ENCODE measurements around the gene MTMR1. TPM values are rescaled to one million over a fixed set of nuclear protein-coding genes. Genes with fewer than 3 reads are reported as not detected.

MTMR1 gene
- total RNA-seq, 2 donors from 2014 or later, result 19.0 to 21.3 TPM

- DNase-seq, result no peak
- intact Hi-C loops (cut with DNase I), result no loop called here
- no peaks in the 10 kb centered on the region for H3K9me3 ChIP-seq
- H3K9ac ChIP-seq (ENCODE audit: low read depth in 2 of 2, low read length in 2 of 2), result no peak overlapping the region
- no peak overlapping the region for H3K4me3 ChIP-seq
- TF ChIP-seq CTCF (IDR thresholded peaks at IDR 0.05), result no peak
- H3K27me3 ChIP-seq, result no peaks in the 10 kb centered on the region
- no peaks in the 10 kb centered on the region for H3K36me3 ChIP-seq
- H3K27ac ChIP-seq, result no peak overlapping the region
- H3K4me1 ChIP-seq, result no peaks in the 10 kb centered on the region
Observed at GRCh38 chrX:150753357-150753756, 60.2 kb downstream of the MTMR1 start.

GRCh38 chrX:150753968-150754367 is 60.8 kb downstream of the MTMR1 start:
- H3K27me3 ChIP-seq, result no peaks in the 10 kb centered on the region
- intact Hi-C loops (cut with DNase I), result no loop called here
- H3K9me3 ChIP-seq, result no peaks in the 10 kb centered on the region
- H3K4me3 ChIP-seq, result no peak overlapping the region
- H3K4me1 ChIP-seq, result no peaks in the 10 kb centered on the region
- no peaks in the 10 kb centered on the region for H3K36me3 ChIP-seq
- no peak for DNase-seq
- no peak overlapping the region for H3K27ac ChIP-seq
- no peak for TF ChIP-seq CTCF (IDR thresholded peaks at IDR 0.05)
- no peak overlapping the region for H3K9ac ChIP-seq (ENCODE audit: low read depth in 2 of 2, low read length in 2 of 2)

- Histone ChIP-seq H3K36me3 (no peaks in the 10 kb centered on the region), H3K27ac (no peak overlapping the region), H3K9me3 (no peaks in the 10 kb centered on the region), H3K4me1 (no peaks in the 10 kb centered on the region), H3K27me3 (no peaks in the 10 kb centered on the region), H3K4me3 (no peak overlapping the region), H3K9ac (ENCODE audit: low read depth in 2 of 2, low read length in 2 of 2) (no peak overlapping the region)
- intact Hi-C loops (cut with DNase I), result no loop called here
- no peak for TF ChIP-seq CTCF (IDR thresholded peaks at IDR 0.05)
- DNase-seq, result no peak
Observed at GRCh38 chrX:150757371-150757770, 64.2 kb downstream of the MTMR1 start.

GRCh38 chrX:150759568-150760416 is 66.6 kb downstream of the MTMR1 start:
- Histone ChIP-seq H3K4me1 (no peaks in the 10 kb centered on the region), H3K36me3 (no peaks in the 10 kb centered on the region), H3K27me3 (no peaks in the 10 kb centered on the region), H3K9me3 (no peaks in the 10 kb centered on the region), H3K27ac (no peak overlapping the region), H3K4me3 (no peak overlapping the region), H3K9ac (ENCODE audit: low read depth in 2 of 2, low read length in 2 of 2) (no peak overlapping the region)
- DNase-seq, result no peak
- intact Hi-C loops (cut with DNase I), result no loop called here
- no peak for TF ChIP-seq CTCF (IDR thresholded peaks at IDR 0.05)

- Histone ChIP-seq H3K4me3 (no peak overlapping the region), H3K9me3 (no peaks in the 10 kb centered on the region), H3K36me3 (no peaks in the 10 kb centered on the region), H3K9ac (ENCODE audit: low read depth in 2 of 2, low read length in 2 of 2) (no peak overlapping the region), H3K27me3 (no peaks in the 10 kb centered on the region), H3K4me1 (no peaks in the 10 kb centered on the region), H3K27ac (no peak overlapping the region)
- intact Hi-C loops (cut with DNase I), result no loop called here
- no peak for DNase-seq
- no peak for TF ChIP-seq CTCF (IDR thresholded peaks at IDR 0.05)
Observed at GRCh38 chrX:150761176-150761818, 68.1 kb downstream of the MTMR1 start.
